ENCODE results near the gene PLP2. TPM values are rescaled to one million over a fixed set of nuclear protein-coding genes. Genes with fewer than 3 reads are reported as not detected.

The PLP2 gene
- total RNA-seq, result 118 TPM in 2 replicates

GRCh38 chrX:49171752-49172279 lies at the start of gene PLP2:
TSS of gene PLP2 (plus strand) at chrX:49171898. CDS start at chrX:49172001, 103 bp downstream.

GRCh38 chrX:49162620-49163019 lies 9.1 kb upstream of the PLP2 start, which contains the start of gene MAGIX:
TSS of gene MAGIX (plus strand) at chrX:49162758. CDS start at chrX:49162890, 132 bp downstream.

GRCh38 chrX:49186125-49187027 lies 14.7 kb downstream of the PLP2 start, which contains the start of gene PRICKLE3:
TSS of gene PRICKLE3 (minus strand) at chrX:49186373. CDS start at chrX:49186297, 76 bp downstream.

GRCh38 chrX:49199906-49200771 lies 28.4 kb downstream of the PLP2 start, which contains the start of gene SYP:
TSS of gene SYP (minus strand) at chrX:49200193. CDS start at chrX:49200186, 7 bp downstream.

Other genes with a start within 250 kb of the PLP2 start
- 39.2 and 48.0 TPM in 2 replicates for gene OTUD5, start 214.3 kb upstream of the PLP2 start, total RNA-seq
- gene KCND1, start 200.1 kb upstream of the PLP2 start, total RNA-seq, result 1.4 and 2.0 TPM in 2 replicates
- 11.3 and 19.0 TPM in 2 replicates for gene GRIPAP1, start 169.6 kb upstream of the PLP2 start, total RNA-seq
- gene TFE3, start 128.5 kb upstream of the PLP2 start, total RNA-seq, result 66.3 and 69.2 TPM in 2 replicates
- gene CCDC120, start 112.9 kb upstream of the PLP2 start, total RNA-seq, result 0.58 and 1.4 TPM in 2 replicates
- gene PRAF2, start 97.9 kb upstream of the PLP2 start, total RNA-seq, result 19.7 and 34.6 TPM in 2 replicates
- gene WDR45, start 92.0 kb upstream of the PLP2 start, total RNA-seq, result 55.6 and 65.9 TPM in 2 replicates
- gene GPKOW, start 48.2 kb upstream of the PLP2 start, total RNA-seq, result 27.4 and 34.4 TPM in 2 replicates
- gene MAGIX, start 9.1 kb upstream of the PLP2 start, total RNA-seq, result 1.4 and 6.3 TPM in 2 replicates
- gene PRICKLE3, start 14.5 kb downstream of the PLP2 start, total RNA-seq, result 5.8 and 8.5 TPM in 2 replicates
- gene SYP, start 28.3 kb downstream of the PLP2 start, total RNA-seq, result 0.29 TPM in 1 of 2 replicates, not detected in the other
- not detected in 2 replicates for gene CACNA1F, start 61.4 kb downstream of the PLP2 start, total RNA-seq
- gene CCDC22, start 63.6 kb downstream of the PLP2 start, total RNA-seq, result 16.5 and 24.5 TPM in 2 replicates
- gene FOXP3, start 92.8 kb downstream of the PLP2 start, total RNA-seq, result not detected in 2 replicates
- 0.58 and 8.2 TPM in 2 replicates for gene PPP1R3F, start 97.9 kb downstream of the PLP2 start, total RNA-seq
- not detected in 2 replicates for gene GAGE10, start 131.7 kb downstream of the PLP2 start, total RNA-seq
- gene GAGE12J, start 150.1 kb downstream of the PLP2 start, total RNA-seq, result not detected in 2 replicates
- gene GAGE13, start 159.7 kb downstream of the PLP2 start, total RNA-seq, result not detected in 2 replicates

Measured in myometrial cell (primary cell).